Natural killer cell treated with Interleukin-12 subunit alpha and Interleukin-12 subunit beta and Interleukin-15 and Interleukin-18, amount 100 ng/mL, for 72 hours (primary cell): ENCODE measurements around the gene MCM3. TPM values are rescaled to one million over a fixed set of nuclear protein-coding genes. Genes with fewer than 3 reads are reported as not detected.

Experiments
- ATAC-seq, 2 donors: fragments of 150-1000 bp; cut with Tn5 transposase in 1 of 2; sonication (Bioruptor Pico), chemical (Tn5 transposase) in 1 of 2; 2 replicates each; pipeline ENCODE4 v1.10.0; 2021
- DNase-seq: peaks from one replicate; pipeline ENCODE4 v3.0.0; 2022; ENCODE audit warnings: low spot score
- H3K27ac Mint-ChIP-seq, 2 donors: 1 replicate in 1 of 2; 2 replicates in 1 of 2; pipeline ENCODE4 v1.8.0; 2022; ENCODE audit warnings: mixed read lengths in 2 of 2, mild to moderate bottlenecking in 1 of 2, moderate library complexity in 1 of 2
- H3K27me3 Mint-ChIP-seq, 2 donors: 1 replicate in 1 of 2; 2 replicates in 1 of 2; pipeline ENCODE4 v1.8.0; 2022; ENCODE audit warnings: mixed read lengths in 2 of 2
- H3K36me3 Mint-ChIP-seq: one replicate; pipeline ENCODE4 v1.8.0; 2022; ENCODE audit warnings: mixed read lengths
- H3K4me1 Mint-ChIP-seq, 2 donors: 1 replicate in 1 of 2; 2 replicates in 1 of 2; pipeline ENCODE4 v1.8.0; 2022; ENCODE audit warnings: low read depth in 2 of 2, mixed read lengths in 2 of 2, mild to moderate bottlenecking in 1 of 2
- H3K4me3 Mint-ChIP-seq: one replicate; pipeline ENCODE4 v1.8.0; 2022; ENCODE audit warnings: mixed read lengths
- H3K9me3 Mint-ChIP-seq: 2 replicates; pipeline ENCODE4 v1.8.0; 2022; ENCODE audit warnings: mixed read lengths
- total RNA-seq, 2 donors: library from RNA; stranded (reverse); gene quantifications; one replicate each; pipeline ENCODE4 v1.2.3, GENCODE V29; 2022

MCM3 gene
- 100 to 1,000 TPM; 108 to 277 TPM for total RNA-seq

DNA sequence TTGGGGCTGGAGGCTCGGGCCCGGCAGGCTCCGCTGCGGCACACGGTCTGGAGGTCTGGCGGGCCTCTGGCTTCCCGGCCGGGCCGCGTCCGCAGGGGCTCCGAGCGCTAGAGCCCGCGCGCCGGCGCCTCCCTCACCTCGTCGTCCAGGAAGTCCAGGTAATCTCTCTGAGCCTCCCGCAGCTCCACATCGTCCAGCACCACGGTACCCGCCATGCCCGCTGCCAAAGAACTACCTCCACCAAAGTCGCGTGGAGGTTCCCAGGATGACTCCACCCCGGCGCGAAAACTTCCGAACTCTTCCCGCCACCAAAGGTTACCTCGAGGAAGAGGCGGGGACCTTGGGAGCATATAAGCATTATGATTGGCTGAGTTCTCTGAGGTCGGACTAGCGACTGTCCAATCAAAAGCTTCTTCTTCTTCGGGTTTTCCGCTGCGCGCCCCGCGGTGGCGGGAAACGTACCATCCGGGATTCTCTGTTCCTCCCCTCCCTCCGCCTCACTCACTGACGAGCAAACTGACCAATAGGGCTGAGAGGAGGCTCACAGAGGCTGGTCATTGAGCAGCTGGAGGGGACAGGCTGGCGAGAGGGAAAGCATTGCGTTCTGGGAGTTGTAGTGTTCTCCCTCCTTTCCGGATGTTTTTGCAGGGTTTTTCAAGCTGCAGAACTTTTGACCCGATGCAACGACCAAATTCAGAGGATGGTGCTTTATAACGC is at the start of gene MCM3:
MCM3 (minus strand) TSS at position 283 of the 717 bp plus-strand sequence; CDS start at position 215, 68 bp downstream.
- Mint-ChIP-seq H3K27ac (no peak within 1 kb of the TSS), H3K4me1 (peaks cover 23 to 40% of the 10 kb centered on the region in 2 donors), H3K9me3 (no peaks in the 10 kb centered on the region), H3K36me3 (peaks cover 36% of the 10 kb centered on the region), H3K4me3 (no peak within 1 kb of the TSS), H3K27me3 (peaks cover 0 to under 1% of the 10 kb centered on the region in 2 donors)
- ATAC-seq, result peak; percentile 99
- DNase-seq, result peak; percentile 98

DNA sequence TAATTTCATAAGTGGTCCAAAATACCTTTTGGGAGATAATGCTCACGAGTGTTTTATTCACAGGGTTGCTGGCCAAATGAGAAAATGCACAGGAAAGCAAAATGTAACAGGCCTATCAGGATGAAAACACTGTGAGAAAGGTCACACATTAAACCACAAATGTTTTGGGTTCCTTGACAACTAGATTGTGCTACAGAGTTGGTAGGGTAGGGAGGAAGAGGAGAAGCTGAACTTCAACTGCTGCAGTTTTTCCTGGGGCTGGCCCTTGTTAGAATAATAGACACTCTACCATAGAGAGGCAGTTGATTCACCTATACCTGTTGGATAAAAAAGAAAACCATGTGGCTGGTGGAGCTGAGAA is 49.3 kb upstream of the MCM3 start:
- Mint-ChIP-seq H3K27me3 (no peaks in the 10 kb centered on the region), H3K27ac (peak overlapping the region; percentile 27 to 75), H3K4me1 (peaks cover 20 to 49% of the 10 kb centered on the region in 2 donors), H3K4me3 (peak overlapping the region; percentile 18), H3K36me3 (no peaks in the 10 kb centered on the region), H3K9me3 (no peaks in the 10 kb centered on the region)
- peak in 1 of 2 donors; percentile 58 for ATAC-seq
- DNase-seq, result no peak

DNA sequence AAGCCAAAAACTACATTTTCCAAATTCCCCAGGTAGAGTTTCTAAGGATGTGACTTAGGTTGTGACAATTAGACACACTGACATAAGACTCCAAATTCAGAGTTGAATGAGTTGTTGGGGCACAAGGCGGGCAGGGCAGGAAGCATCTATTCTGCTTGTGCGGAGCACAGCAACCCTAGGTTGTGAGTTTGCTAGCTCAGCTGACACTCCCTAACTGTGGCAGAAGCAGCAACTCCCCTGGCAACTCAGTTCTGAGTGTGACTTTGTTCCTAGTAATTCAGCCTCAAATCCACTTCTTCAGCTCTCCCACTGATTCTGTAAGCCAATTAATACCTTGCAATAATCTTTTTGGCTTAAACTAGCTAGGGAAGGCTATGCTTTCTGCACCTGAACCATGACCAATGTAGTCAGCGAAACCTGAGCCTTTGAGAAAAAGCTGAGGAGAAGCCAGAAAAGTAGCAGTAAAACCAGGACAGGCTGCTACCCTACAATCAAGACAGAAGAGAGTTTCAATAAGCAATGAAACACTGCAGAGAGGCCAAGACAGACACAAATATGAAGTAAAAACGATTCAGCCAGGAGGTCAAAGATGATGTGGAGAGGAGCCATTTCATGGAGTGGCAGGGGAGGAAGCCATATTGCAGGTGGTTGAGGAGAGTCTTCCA is 47.4 kb upstream of the MCM3 start:
- no peaks in the 10 kb centered on the region for H3K36me3 Mint-ChIP-seq
- H3K27ac Mint-ChIP-seq, result no peak overlapping the region
- no peaks in the 10 kb centered on the region for H3K9me3 Mint-ChIP-seq
- ATAC-seq (no peak), DNase-seq (no peak)
- peaks cover 20 to 43% of the 10 kb centered on the region in 2 donors for H3K4me1 Mint-ChIP-seq
- H3K4me3 Mint-ChIP-seq, result no peak overlapping the region
- no peaks in the 10 kb centered on the region for H3K27me3 Mint-ChIP-seq

DNA sequence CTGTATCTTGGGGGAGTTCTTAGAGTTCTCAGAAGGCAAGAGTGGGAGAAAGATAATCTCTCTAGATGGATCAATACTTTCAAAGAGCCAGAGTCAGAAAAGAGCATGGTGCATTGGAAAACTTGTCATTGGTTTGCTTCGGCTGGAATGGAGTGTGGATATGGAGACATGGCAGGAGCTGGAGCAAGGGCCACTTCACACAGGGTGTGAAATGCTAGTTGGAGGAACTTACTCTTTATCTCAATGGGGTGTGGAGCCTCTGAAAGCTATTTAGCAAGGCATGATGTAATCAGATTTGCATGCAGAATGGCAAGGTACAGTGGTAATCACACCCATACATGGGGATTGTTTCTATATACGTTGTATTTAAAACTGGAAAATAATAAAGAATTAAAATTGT is 45.9 kb upstream of the MCM3 start:
- Mint-ChIP-seq H3K4me3 (no peak overlapping the region), H3K36me3 (no peaks in the 10 kb centered on the region), H3K27ac (no peak overlapping the region), H3K4me1 (peaks cover 20 to 31% of the 10 kb centered on the region in 2 donors), H3K9me3 (no peaks in the 10 kb centered on the region), H3K27me3 (no peaks in the 10 kb centered on the region)
- ATAC-seq (no peak), DNase-seq (no peak)

DNA sequence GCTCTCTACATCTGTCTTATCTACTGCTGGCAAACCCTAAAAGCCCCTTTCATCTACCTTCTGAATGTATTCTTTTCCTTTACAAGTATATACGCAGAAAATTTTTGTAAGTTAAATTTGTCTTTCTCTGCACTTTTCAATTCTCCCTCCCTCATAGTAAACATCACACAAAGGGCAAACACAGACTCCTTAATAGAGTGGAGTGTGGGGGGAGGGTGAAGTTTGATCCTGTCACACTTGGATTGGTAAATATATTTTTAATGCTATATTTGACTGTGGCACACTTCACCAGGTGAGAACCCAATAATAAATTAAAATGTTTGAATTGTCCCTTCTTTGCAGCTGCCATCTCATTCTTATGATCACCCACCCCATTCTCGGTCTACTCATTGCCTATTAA is 44.2 kb upstream of the MCM3 start:
- no peak overlapping the region for H3K27ac Mint-ChIP-seq
- no peaks in the 10 kb centered on the region for H3K27me3 Mint-ChIP-seq

DNA sequence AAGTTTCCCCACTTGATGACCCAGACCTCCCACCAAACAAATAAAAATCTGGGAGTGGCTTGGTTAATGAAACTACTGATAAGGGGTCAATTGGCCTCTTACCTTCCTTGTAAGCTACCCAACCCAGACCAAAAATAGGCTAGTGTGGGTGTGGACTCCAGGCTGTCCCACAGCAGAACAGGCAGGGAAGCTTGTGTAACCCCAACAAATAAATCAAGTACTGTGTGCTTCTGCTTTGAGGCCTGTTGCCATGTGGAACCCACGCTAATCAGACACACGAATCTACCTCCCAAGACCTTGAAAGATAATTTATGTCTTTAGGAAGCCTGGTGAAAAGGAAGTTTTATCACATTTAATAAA is 43.7 kb upstream of the MCM3 start:
- H3K4me3 Mint-ChIP-seq, result no peak overlapping the region
- no peaks in the 10 kb centered on the region for H3K36me3 Mint-ChIP-seq
- peaks cover 8 to 15% of the 10 kb centered on the region in 2 donors for H3K4me1 Mint-ChIP-seq
- no peaks in the 10 kb centered on the region for H3K9me3 Mint-ChIP-seq
- DNase-seq, result no peak
- H3K27me3 Mint-ChIP-seq, result no peaks in the 10 kb centered on the region
- no peak overlapping the region for H3K27ac Mint-ChIP-seq
- ATAC-seq, result no peak

More for the DNA sequence above, 44.2 kb upstream of the MCM3 start:
- Mint-ChIP-seq H3K36me3 (no peaks in the 10 kb centered on the region), H3K4me3 (no peak overlapping the region), H3K4me1 (peaks cover 13 to 19% of the 10 kb centered on the region in 2 donors), H3K9me3 (no peaks in the 10 kb centered on the region)
- ATAC-seq (no peak), DNase-seq (no peak)

DNA sequence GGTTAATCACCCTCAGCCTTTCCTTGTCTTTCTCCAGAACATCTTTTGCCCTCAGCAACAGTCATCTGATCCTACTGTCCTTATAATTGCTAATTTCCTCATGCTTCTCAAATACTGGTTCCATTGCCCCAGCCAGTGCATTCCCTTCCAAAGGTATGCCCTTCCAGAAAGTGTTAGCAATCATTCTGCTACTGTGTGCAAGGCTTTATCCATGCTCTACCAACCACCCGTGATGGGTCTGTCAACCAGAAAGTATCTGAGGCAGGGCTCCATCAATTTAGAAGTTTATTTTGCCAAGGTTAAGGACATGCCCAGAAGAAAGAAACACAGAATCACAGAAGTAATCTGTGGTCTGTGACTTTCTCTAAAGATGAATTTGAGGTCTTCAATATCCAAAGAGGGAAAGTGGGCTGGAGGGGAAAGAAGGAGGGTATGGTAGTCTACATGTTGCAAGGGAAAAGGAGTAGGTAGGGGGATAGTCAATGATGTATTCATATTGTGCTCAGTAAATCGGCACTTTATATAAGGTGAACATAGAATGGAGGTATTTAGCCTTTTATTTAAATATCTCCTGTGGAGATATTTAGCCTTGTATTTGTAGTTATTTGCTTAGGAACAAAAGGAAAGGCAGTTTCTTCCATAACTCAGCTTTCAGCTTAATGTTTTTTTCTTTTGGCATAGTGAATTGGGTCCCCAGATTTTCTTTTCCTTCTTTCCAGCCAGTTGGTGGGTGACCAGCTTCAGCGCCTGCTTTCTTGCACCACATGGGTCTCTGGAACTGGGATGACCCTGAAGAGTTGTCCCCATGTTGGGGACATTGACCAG is 42.2 kb upstream of the MCM3 start:
- Mint-ChIP-seq H3K27me3 (no peaks in the 10 kb centered on the region), H3K36me3 (no peaks in the 10 kb centered on the region), H3K9me3 (no peaks in the 10 kb centered on the region), H3K4me3 (no peak overlapping the region), H3K27ac (no peak overlapping the region), H3K4me1 (no peaks in the 10 kb centered on the region)
- no peak for DNase-seq
- ATAC-seq, result no peak

DNA sequence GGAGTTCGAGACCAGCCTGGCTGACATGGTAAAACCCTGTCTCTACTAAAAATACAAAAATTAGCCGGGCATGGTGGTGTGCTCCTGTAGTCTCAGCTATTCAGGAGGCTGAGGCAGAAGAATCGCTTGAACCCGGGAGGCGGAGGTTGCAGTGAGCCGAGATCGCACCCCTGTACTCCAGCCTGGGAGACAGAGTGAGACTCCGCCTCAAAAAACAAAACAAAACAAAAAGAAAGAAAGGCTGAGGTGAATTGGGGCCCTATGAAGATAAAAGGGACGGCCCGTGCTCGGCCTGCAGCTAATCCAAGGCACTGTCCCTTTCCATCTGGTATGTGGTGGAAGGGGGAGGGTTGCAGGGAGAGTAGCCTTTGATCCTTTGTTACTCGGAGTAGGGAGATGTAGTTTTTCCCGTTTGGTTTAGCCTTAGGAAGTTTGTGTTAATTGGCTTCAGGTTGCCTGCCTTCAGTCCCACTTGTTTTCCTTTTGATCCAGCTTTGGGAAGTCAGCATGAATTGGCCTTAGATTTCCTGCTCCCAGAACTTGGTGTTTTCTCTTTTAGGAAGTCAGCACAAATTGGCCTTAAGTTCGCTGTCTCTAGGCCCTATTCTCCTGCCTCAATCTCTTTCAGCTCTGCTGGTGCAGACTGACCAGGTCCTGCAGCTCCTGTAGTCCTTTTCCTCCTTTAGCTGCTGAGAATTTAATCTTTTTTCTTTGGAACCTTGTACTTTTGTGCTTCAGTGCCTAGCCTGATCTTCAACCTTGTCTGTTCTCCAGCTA is 41.3 kb upstream of the MCM3 start:
- no peak overlapping the region for H3K4me3 Mint-ChIP-seq
- H3K27me3 Mint-ChIP-seq, result no peaks in the 10 kb centered on the region

DNA sequence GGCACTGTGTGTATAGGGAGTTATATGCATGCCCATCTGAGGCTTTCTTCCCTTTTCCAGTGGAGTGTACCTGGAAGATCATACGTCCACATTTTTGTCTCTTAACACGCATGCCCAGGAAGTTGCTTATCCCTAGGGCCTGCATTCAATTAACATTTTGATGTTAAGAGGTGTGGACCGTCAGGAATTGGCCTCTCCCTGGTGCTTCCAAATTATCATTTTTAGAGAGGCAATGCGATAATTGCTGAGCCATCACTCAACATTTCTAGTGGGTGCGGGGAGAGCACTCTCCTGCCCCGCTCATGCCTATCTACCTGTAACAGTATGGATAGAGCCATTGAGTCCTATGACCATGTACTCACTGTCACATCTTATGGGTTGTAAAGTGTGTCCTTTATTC is 39.6 kb upstream of the MCM3 start:
- Mint-ChIP-seq H3K36me3 (no peaks in the 10 kb centered on the region), H3K27me3 (no peaks in the 10 kb centered on the region), H3K4me1 (peaks cover 0 to 3% of the 10 kb centered on the region in 2 donors), H3K4me3 (no peak overlapping the region), H3K27ac (no peak overlapping the region), H3K9me3 (no peaks in the 10 kb centered on the region)
- DNase-seq (no peak), ATAC-seq (no peak)

More for the DNA sequence above, 41.3 kb upstream of the MCM3 start:
- ATAC-seq, result no peak
- Mint-ChIP-seq H3K9me3 (no peaks in the 10 kb centered on the region), H3K36me3 (no peaks in the 10 kb centered on the region), H3K4me1 (no peaks in the 10 kb centered on the region), H3K27ac (no peak overlapping the region)
- DNase-seq, result no peak

DNA sequence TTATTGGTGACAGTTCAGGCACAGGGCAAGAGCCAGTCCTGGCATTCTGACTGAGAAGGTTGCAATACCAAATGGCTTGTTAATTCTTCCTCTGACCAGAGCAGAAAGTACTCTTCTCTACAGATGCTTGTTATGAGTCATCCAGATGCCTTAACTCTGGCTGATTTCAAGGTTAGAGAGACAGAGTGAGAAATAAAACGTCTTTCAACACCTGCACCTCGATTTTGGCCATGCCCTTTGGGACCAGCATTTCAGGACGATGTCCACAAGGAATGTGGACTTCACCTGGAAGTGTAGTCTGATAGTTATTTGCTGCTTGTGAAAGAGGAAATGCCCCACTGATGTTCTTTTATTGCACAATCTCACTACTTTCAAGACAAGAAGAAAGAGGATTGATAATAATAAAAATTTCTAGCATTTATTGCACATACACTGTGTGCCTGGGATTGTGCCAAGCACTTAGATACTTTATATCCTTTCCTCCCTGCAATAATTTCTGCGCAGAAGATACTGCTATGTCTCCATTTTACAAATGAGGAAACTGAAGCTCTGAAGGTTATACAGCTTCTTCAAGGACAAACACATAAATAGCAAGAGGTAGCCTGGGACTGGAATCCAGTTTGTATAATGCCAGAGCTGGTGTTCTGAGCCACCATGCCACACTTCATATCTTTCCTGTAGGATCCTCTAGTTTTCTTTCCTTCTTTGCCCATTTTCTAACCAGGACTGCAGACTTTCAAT is 33.5 kb upstream of the MCM3 start:
- Mint-ChIP-seq H3K36me3 (no peaks in the 10 kb centered on the region), H3K27ac (peak overlapping the region in 1 of 2 donors; percentile 59), H3K9me3 (no peaks in the 10 kb centered on the region), H3K4me3 (no peak overlapping the region), H3K4me1 (peaks cover 13 to 17% of the 10 kb centered on the region in 2 donors), H3K27me3 (no peaks in the 10 kb centered on the region)
- ATAC-seq, result peak; percentile 77 to 91
- DNase-seq, result no peak

DNA sequence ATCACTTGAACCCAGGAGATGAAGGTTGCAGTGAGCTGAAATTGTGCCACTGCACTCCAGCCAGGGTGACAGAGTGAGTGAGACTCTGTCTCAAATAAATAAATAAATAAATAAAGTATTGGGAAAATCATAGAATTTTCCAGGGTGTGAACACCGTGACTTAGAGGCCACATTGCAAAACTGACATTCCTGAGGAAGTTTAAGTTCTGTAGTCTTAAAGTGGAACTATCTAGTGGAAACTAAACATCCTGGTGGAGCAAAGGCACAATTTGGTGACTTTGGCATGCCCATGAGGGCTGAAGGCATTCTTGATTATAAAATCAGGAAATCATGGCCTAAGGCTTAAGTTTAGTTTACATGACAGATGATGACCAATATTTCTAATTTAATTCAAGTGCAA is 32.7 kb upstream of the MCM3 start:
- peaks cover 13 to 17% of the 10 kb centered on the region in 2 donors for H3K4me1 Mint-ChIP-seq
- no peaks in the 10 kb centered on the region for H3K36me3 Mint-ChIP-seq
- no peaks in the 10 kb centered on the region for H3K27me3 Mint-ChIP-seq
- H3K4me3 Mint-ChIP-seq, result no peak overlapping the region
- no peaks in the 10 kb centered on the region for H3K9me3 Mint-ChIP-seq
- ATAC-seq (no peak), DNase-seq (no peak)
- no peak overlapping the region for H3K27ac Mint-ChIP-seq

DNA sequence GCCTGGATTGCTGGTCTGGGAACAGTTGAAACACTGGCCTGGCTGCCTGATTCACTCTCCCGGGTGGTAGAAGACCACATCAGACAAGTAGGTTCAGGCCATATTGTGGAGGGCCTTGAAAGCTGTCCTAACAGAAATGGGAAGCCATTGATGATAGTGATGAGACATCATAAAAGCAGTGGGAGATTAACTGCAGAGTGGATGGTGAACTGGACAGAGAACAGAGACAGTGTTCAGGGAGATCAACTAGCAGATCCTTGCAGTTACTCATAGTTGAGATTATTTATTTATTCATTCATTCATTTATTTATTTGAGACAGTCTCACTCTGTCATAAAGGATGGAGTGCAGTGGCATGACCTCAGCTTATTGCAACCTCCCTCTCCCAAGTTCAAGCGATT is 30.2 kb upstream of the MCM3 start:
- Mint-ChIP-seq H3K27me3 (no peaks in the 10 kb centered on the region), H3K27ac (no peak overlapping the region), H3K9me3 (no peaks in the 10 kb centered on the region), H3K4me1 (peaks cover 16 to 17% of the 10 kb centered on the region in 2 donors), H3K4me3 (no peak overlapping the region), H3K36me3 (no peaks in the 10 kb centered on the region)
- DNase-seq (no peak), ATAC-seq (no peak)

DNA sequence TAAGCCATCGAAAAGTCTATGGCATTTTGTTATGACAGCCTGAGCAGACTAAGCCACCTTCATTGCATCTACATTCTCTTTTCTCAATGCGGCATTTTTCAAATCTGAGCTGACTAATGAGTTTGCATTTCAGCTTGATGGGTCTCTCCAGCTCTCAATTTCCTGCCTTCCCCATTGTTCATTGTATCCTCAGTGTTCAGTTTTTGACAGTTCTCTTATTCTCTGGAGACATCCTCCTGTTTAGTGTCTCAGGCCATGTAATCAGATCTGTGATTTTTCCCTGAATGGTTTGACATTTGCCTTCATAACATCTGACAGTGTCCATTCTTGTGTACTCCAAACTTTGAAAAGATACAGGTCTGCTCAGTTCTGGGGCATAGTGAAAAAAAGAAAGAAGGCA is 27.9 kb upstream of the MCM3 start:
- DNase-seq (no peak), ATAC-seq (no peak)
- H3K9me3 Mint-ChIP-seq, result no peaks in the 10 kb centered on the region
- H3K4me1 Mint-ChIP-seq, result peaks cover 11 to 17% of the 10 kb centered on the region in 2 donors
- H3K36me3 Mint-ChIP-seq, result no peaks in the 10 kb centered on the region
- no peak overlapping the region for H3K27ac Mint-ChIP-seq
- no peak overlapping the region for H3K4me3 Mint-ChIP-seq
- H3K27me3 Mint-ChIP-seq, result no peaks in the 10 kb centered on the region
